Astrocyte (in vitro differentiated cells and primary cell): Measurements from ENCODE around the gene TEX55. TPM values are rescaled to one million over a fixed set of nuclear protein-coding genes. Genes with fewer than 3 reads are reported as not detected.

ENCODE experiments used
- DNase-seq: peaks from one replicate; pipeline ENCODE4 v3.0.0-alpha.2; 2010; ENCODE audit warnings: low read depth
- FAIRE-seq: peaks from 2 replicates; lab custom pipeline; 2011; peaks lifted over from hg19 to GRCh38; lab: Jason Lieb, UNC
- H2AFZ ChIP-seq: 2 replicates; pipeline ENCODE4 v1.6.0; 2012; ENCODE audit warnings: low read depth, low read length, inconsistent platforms
- H3K27ac ChIP-seq: 2 replicates; pipeline ENCODE4 v1.5.1; 2011; ENCODE audit warnings: low read depth, low read length, inconsistent platforms
- H3K27me3 ChIP-seq: 2 replicates; pipeline ENCODE4 v1.6.0; 2011; ENCODE audit warnings: low read length, inconsistent platforms; ENCODE audit not compliant: insufficient read depth
- H3K36me3 ChIP-seq: 2 replicates; pipeline ENCODE4 v1.5.1; 2011; ENCODE audit warnings: low read length, inconsistent platforms; ENCODE audit not compliant: insufficient read depth
- H3K4me1 ChIP-seq: 2 replicates; pipeline ENCODE4 v1.5.1; 2011; ENCODE audit warnings: low read length, inconsistent platforms; ENCODE audit not compliant: insufficient read depth
- H3K4me2 ChIP-seq: 2 replicates; pipeline ENCODE4 v1.6.0; 2012; ENCODE audit warnings: low read length, inconsistent platforms
- H3K4me3 ChIP-seq: 2 replicates; pipeline ENCODE4 v1.5.1; 2011; ENCODE audit warnings: low read depth, mild to moderate bottlenecking, low read length, inconsistent platforms; ENCODE audit not compliant: insufficient read depth
- H3K79me2 ChIP-seq: 2 replicates; pipeline ENCODE4 v1.6.0; 2012; ENCODE audit warnings: mild to moderate bottlenecking, low read length, inconsistent platforms; ENCODE audit not compliant: insufficient read depth
- H3K9ac ChIP-seq: 2 replicates; pipeline ENCODE4 v1.6.0; 2012; ENCODE audit warnings: mild to moderate bottlenecking, low read length, inconsistent platforms
- H3K9me3 ChIP-seq: 2 replicates; pipeline ENCODE4 v1.5.1; 2012; ENCODE audit warnings: low read depth, mild to moderate bottlenecking, low read length, inconsistent platforms; ENCODE audit not compliant: insufficient read depth
- H4K20me1 ChIP-seq: 2 replicates; pipeline ENCODE4 v1.6.0; 2012; ENCODE audit warnings: low read length, inconsistent platforms; ENCODE audit not compliant: insufficient read depth
- H3K27ac Mint-ChIP-seq: one replicate; pipeline ENCODE4 v1.8.0; 2021; ENCODE audit warnings: mild to moderate bottlenecking, mixed read lengths; ENCODE audit not compliant: unreplicated experiment
- H3K27me3 Mint-ChIP-seq: one replicate; pipeline ENCODE4 v1.8.0; 2021; ENCODE audit warnings: low read depth, mixed read lengths; ENCODE audit not compliant: unreplicated experiment
- H3K36me3 Mint-ChIP-seq: one replicate; pipeline ENCODE4 v1.8.0; 2021; ENCODE audit warnings: low read depth, mixed read lengths; ENCODE audit not compliant: unreplicated experiment
- H3K4me1 Mint-ChIP-seq: one replicate; pipeline ENCODE4 v1.8.0; 2021; ENCODE audit warnings: low read depth, mixed read lengths; ENCODE audit not compliant: unreplicated experiment
- H3K4me3 Mint-ChIP-seq: one replicate; pipeline ENCODE4 v1.8.0; 2021; ENCODE audit warnings: mild to moderate bottlenecking, moderate library complexity, mixed read lengths; ENCODE audit not compliant: unreplicated experiment
- H3K9me3 Mint-ChIP-seq: one replicate; pipeline ENCODE4 v1.8.0; 2021; ENCODE audit warnings: mild to moderate bottlenecking, mixed read lengths; ENCODE audit not compliant: unreplicated experiment
- CTCF ChIP-seq: IDR thresholded peaks from 2 replicates; pipeline ENCODE4 v1.5.1; 2011; ENCODE audit warnings: low read depth, mild to moderate bottlenecking, inconsistent platforms, low read length, moderate library complexity; ENCODE audit not compliant: insufficient read depth
- EZH2 ChIP-seq: IDR thresholded peaks from 2 replicates; pipeline ENCODE4 v1.6.1; 2012; ENCODE audit warnings: mild to moderate bottlenecking, low read length, inconsistent platforms; ENCODE audit not compliant: insufficient read depth
- total RNA-seq: library from RNA; stranded (reverse); gene quantifications from 2 replicates; pipeline ENCODE4 v1.2.1, GENCODE V29; 2021

TEX55 gene
- total RNA-seq, 1 donor from 2014 or later = not detected

- H3K4me1 Mint-ChIP-seq = no peaks in the 10 kb centered on the region
- Histone ChIP-seq H2AFZ (no peak overlapping the region), H4K20me1 (no peaks in the 10 kb centered on the region), H3K4me1 (no peaks in the 10 kb centered on the region), H3K4me3 (no peak overlapping the region), H3K9me3 (no peaks in the 10 kb centered on the region), H3K79me2 (no peaks in the 10 kb centered on the region), H3K4me2 (no peak overlapping the region), H3K27me3 (no peaks in the 10 kb centered on the region), H3K36me3 (no peaks in the 10 kb centered on the region), H3K27ac (no peak overlapping the region), H3K9ac (no peak overlapping the region)
- no peak overlapping the region for H3K27ac Mint-ChIP-seq
- no peak for FAIRE-seq
- no peaks in the 10 kb centered on the region for H3K36me3 Mint-ChIP-seq
- DNase-seq = no peak
- peaks cover 17% of the 10 kb centered on the region for H3K9me3 Mint-ChIP-seq
- H3K4me3 Mint-ChIP-seq = no peak overlapping the region
- TF ChIP-seq CTCF (no peak), EZH2 (no peak)
- no peaks in the 10 kb centered on the region for H3K27me3 Mint-ChIP-seq
Observed at GRCh38 chr3:119156868-119157267, 10.9 kb downstream of the TEX55 start.

- H3K4me1 ChIP-seq = no peaks in the 10 kb centered on the region
- FAIRE-seq (no peak), DNase-seq (no peak)
- H3K4me2 ChIP-seq = no peak overlapping the region
- H3K27me3 ChIP-seq = no peaks in the 10 kb centered on the region
- no peaks in the 10 kb centered on the region for H4K20me1 ChIP-seq
- Mint-ChIP-seq H3K27ac (no peak overlapping the region), H3K27me3 (no peaks in the 10 kb centered on the region), H3K36me3 (no peaks in the 10 kb centered on the region), H3K9me3 (peaks cover 15% of the 10 kb centered on the region), H3K4me1 (no peaks in the 10 kb centered on the region), H3K4me3 (no peak overlapping the region)
- H3K9me3 ChIP-seq = no peaks in the 10 kb centered on the region
- no peak overlapping the region for H3K27ac ChIP-seq
- no peak overlapping the region for H3K9ac ChIP-seq
- H3K79me2 ChIP-seq = no peaks in the 10 kb centered on the region
- no peak for TF ChIP-seq CTCF
- TF ChIP-seq EZH2 = no peak
- H2AFZ ChIP-seq = no peak overlapping the region
- H3K4me3 ChIP-seq = no peak overlapping the region
- no peaks in the 10 kb centered on the region for H3K36me3 ChIP-seq
Observed at GRCh38 chr3:119157971-119158370, 12.0 kb downstream of the TEX55 start.

- peaks cover 17% of the 10 kb centered on the region for H3K9me3 Mint-ChIP-seq
- no peaks in the 10 kb centered on the region for H3K4me1 ChIP-seq
- H3K79me2 ChIP-seq = no peaks in the 10 kb centered on the region
- H3K4me2 ChIP-seq = no peak overlapping the region
- H3K9me3 ChIP-seq = no peaks in the 10 kb centered on the region
- H3K27ac Mint-ChIP-seq = no peak overlapping the region
- no peak overlapping the region for H3K4me3 Mint-ChIP-seq
- no peaks in the 10 kb centered on the region for H3K27me3 Mint-ChIP-seq
- peaks cover 3% of the 10 kb centered on the region for H3K36me3 Mint-ChIP-seq
- no peak for FAIRE-seq
- no peaks in the 10 kb centered on the region for H3K4me1 Mint-ChIP-seq
- no peak overlapping the region for H3K9ac ChIP-seq
- H2AFZ ChIP-seq = no peak overlapping the region
- H3K27me3 ChIP-seq = no peaks in the 10 kb centered on the region
- no peak for TF ChIP-seq CTCF
- TF ChIP-seq EZH2 = no peak
- no peak for DNase-seq
- no peaks in the 10 kb centered on the region for H3K36me3 ChIP-seq
- H4K20me1 ChIP-seq = no peaks in the 10 kb centered on the region
- no peak overlapping the region for H3K4me3 ChIP-seq
- H3K27ac ChIP-seq = no peak overlapping the region
Observed at GRCh38 chr3:119160361-119160760, 14.4 kb downstream of the TEX55 start.
